HG03175 (cell line): ENCODE data around the gene TCF23.
"Not testable (repeated sequence)": the region's sequence is repeated elsewhere in the genome, so short reads cannot be mapped to it uniquely, and the experiment has no call there.

Experiments
- ATAC-seq: cut with Tn5 transposase; IDR thresholded peaks from one replicate; pipeline ENCODE4 v1.9.1; 2021; ENCODE audit warnings: mild to moderate bottlenecking, moderate library complexity; ENCODE audit not compliant: unreplicated experiment

The TCF23 gene

DNA sequence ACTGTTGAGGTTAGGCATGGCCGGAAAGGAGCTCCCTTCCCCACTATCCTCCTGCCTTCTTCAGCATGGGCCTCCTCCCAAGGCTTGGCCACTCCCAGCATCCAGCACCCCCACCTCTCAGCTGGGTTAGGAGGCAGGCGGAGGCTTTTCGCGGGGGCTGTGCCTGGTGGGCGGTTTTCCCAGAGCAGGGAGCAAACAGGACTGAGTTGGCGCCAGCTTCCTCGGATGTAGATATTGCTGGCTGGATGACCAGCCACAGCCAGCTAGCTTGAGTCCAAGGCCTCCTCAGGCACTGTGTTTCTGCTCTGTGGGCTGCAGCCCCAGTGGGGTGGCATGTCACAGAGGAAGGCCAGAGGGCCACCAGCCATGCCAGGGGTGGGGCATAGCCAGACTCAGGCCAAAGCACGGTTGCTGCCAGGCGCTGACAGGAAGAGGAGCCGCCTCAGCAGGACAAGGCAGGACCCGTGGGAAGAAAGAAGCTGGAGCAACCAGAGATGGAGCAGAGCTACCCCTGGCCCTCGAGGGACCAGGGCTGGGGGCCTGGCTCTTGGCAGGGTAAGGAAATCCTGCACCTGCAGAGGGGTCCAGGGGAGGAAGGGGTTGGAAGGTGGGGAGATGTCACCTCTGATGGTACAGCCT lies at the start of gene TCF23:
TCF23 (plus strand) TSS at position 204 of the 639 bp plus-strand sequence; CDS start at position 334, 130 bp downstream.
- no peak for ATAC-seq

DNA sequence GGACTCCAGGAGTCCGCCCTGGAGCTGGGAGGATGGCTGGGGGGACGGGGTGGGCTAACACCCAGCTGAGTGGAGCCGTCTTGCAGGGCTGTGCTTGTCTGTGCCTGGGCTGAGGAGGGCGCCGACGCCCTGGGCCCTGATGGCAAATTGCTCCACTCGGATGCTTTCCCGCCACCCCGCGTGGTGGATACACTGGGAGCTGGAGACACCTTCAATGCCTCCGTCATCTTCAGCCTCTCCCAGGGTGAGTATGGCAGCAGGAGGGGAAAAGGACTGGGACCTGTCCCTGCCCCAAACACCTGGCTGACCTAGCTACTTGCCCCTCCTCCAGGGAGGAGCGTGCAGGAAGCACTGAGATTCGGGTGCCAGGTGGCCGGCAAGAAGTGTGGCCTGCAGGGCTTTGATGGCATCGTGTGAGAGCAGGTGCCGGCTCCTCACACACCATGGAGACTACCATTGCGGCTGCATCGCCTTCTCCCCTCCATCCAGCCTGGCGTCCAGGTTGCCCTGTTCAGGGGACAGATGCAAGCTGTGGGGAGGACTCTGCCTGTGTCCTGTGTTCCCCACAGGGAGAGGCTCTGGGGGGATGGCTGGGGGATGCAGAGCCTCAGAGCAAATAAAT lies 49.4 kb upstream of the TCF23 start:
- no peak for ATAC-seq

DNA sequence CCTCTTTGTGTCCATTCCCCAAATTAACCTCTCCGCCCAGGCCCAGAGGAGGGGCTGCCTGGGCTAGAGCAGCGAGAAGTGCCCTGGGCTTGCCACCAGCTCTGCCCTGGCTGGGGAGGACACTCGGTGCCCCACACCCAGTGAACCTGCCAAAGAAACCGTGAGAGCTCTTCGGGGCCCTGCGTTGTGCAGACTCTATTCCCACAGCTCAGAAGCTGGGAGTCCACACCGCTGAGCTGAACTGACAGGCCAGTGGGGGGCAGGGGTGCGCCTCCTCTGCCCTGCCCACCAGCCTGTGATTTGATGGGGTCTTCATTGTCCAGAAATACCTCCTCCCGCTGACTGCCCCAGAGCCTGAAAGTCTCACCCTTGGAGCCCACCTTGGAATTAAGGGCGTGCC lies 48.8 kb upstream of the TCF23 start:
- ATAC-seq: no peak

DNA sequence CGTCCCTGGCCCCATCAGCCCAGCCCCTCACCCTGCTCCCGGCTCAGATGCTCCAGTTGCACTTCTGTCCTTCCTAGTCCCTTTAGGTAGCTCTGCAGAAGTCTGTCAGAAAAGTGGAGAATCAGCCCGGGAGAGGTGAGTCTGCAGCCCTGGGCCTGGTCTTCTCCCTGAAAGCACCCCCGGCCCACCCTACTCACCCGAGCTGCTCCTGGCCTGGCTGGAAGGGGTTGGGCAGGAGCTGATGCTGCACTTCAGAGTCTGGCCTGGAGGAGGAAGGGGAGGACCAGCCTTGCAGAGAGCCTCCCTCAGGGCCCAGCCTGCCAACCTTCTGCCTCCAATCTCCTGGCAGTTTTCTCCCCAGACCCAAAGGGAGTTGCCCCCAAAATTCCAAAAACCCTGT lies 46.5 kb upstream of the TCF23 start:
- ATAC-seq: no peak

DNA sequence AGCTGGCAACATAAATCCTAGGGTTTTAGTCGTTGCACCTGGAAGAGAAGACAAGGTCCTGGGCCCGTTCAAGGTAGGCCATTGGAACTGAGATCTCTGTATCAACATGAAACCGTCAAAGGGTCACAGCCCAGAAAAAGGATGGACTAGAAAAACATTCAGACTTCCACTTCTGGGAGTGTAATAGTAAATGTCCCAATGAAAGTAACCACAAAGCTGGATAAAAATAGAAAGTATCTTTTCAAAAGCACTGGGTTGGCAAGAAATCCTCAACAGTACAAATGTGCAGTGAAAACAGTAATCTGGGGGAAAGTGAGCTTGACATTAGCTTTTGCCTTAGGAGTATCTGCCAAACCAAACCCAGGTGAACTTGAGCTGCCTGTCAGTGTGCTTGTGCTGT lies 42.8 kb upstream of the TCF23 start:
- ATAC-seq: no peak

DNA sequence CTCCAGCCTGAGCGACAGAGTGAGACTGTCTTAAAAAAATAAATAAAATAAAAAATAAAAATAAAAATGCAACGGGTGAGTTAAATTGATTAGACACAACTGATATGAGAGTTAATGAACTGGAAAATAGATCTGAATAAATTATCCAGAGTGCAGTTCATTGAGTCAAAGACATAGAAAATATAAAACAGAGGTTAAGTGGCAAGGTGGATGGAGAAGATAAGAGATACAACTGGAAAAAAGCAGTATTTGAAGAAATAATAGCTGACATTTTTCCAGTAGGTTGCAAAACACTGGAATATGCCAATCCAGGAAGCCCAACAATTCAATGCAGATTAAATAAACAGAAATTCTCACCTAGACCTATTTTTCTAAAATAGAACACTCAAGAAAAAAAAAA lies 40.6 kb upstream of the TCF23 start:
- no peak for ATAC-seq

DNA sequence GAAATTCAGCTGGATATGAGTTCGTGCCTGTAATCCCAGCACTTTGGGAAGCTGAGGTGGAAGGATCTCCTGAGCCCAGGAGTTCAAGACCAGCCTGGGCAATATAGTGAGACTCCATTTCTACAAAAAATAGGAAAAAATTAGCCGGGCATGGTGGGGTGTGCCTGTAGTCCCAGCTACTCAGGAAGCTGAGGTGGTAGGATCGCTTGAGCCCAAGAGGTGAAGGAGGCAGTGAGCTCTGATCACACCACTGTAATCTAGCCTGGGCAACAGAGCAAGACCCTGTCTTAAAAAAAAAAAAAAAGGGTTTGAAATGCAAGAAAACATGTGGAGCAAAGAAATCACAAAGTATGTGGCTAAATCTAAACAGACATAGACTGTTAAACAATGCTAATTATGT lies 39.7 kb upstream of the TCF23 start:
- ATAC-seq: no peak

DNA sequence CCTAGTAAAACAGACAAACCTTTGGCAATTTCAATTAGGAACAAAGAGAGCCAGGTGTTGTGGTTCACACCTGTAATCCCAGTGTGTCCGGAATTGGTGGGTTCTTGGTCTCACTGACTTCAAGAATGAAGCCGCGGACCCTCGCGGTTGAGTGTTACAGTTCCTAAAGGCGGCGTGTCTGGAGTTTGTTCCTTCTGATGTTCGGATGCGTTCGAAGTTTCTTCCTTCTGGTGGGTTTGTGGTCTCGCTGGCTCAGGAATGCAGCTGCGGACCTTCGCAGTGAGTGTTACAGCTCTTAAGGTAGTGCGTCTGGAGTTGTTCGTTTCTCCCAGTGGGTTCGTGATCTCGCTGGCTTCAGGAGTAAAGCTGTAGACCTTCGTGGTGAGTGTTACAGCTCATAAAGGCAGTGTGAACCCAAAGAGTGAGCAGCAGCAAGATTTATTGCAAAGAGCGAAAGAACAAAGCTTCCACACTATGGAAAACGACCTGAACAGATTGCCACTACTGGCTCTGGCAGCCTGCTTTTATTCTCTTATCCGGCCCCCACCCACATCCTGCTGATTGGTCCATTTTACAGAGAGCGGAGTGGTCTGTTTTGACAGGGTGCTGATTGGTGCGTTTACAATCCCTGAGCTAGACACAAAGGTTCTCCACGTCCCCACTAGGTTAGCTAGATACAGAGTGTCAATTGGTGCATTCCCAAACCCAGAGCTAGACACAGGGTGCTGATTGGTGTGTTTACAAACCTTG lies 38.0 kb upstream of the TCF23 start:
- ATAC-seq: not testable (repeated sequence)

DNA sequence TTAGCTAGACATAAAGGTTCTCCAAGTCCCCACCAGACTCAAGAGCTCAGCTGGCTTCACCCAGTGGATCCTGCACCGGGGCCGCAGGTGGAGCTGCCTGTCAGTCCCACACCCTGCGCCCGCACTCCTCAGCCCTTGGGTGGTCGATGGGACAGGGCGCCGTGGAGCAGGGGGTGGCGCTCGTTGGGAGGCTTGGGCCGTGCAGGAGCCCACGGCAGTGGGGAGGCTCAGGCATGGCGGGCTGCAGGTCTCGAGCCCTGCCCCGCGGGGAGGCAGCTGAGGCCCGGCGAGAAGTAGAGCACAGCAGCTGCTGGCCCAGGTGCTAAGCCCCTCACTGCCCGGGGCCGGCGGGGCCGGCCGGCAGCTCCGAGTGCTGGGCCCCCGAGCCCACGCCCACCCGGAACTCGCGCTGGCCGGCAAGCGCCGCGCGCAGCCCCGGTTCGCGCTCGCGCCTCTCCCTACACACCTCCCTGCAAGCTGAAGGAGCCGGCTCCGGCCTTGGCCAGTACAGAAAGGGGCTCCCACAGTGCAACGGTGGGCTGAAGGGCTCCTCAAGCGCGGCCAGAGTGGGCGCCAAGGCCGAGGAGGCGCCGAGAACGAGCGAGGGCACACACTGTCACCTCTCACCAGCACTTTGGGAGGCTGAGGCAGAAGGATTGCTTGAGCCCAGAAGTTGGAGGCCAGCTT lies 37.3 kb upstream of the TCF23 start:
- not testable (repeated sequence) for ATAC-seq

DNA sequence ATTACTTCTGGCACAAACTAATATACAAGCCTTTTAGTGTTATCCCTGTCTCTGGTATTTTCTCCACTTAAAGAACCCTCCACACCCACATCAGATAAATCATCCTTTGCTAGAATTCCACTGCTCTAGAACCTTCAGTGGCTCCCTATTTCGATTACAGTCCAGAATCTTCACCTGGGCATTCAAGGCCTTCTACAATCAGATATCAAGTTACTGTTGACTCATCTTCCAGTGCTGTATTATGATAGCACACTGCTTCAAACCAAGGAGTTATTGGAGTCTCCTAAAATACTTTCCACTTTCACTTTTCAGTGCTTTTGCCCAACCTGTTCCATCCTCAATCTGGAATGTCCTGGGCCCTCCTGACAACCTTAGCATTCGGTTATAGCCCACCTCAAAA lies 33.3 kb upstream of the TCF23 start:
- ATAC-seq: no peak

DNA sequence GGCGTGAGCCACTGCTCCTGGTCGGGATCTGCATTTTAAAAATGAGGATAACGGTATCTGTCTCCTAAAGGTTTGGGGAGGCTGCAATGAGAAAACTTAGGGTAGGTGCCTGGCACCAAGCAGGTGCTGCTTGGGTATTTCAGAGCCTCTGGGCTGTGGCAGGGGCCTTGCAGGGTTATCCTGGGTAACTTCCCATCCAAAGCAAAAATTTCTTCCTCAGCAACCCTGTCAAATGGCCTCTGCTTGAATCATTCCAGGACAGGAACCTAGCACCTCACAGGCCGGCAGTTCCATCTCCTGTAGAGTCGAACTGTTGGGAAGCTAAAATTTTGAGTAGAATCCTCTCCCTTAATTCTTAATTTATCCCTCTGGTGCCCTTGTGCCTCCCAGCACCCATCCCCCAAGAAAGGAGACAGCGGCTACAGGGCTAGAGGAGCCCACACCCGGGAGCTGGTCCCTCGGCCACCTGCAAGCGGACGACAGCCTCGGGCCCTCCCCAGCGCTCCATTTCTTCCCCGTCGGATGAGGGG lies 30.7 kb upstream of the TCF23 start:
- ATAC-seq: no peak

DNA sequence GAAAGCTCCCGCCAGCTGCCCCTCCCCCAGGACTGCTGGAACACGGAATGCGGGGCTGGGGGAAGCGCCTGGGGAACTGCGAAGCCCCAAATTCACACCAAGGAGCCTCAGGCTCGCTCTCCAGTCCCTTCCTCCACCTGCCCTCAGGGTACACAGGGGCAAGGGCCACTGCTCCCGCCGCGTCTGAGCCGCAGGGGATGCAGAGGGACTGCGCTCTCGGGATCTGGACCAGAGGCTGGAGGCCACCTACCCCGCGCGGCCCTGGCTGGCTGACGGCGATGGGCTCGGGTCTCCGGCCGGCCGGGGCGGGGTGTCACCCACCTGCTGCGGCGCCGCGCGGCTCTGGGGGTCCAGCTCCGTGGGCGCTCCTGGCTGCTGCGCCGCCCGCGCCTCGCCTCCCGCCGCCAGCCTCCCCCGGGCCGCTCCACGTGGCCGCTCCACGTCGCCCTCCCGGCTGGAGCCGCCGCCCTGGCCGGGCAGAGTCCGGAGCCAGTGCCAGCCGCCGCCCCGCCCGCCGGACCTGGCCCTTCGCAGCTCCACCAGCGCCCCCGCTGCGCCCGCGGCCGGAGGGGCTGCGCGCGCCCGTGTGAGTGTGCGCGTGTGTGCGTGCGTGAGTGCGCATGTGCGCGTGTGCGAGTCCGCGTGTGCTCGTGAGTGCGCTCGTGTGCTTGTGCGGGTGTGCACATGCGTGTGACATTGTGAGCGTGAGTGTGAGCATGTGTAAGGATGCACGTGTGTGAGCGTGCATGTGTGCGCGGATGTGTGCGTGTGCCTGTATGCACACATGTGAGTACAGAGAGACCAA lies 30.1 kb upstream of the TCF23 start, which contains the start of gene CGREF1:
CGREF1 (minus strand) TSS at position 604 of the 805 bp plus-strand sequence. CDS start 14,762 bp downstream, outside the sequence.
- no peak for ATAC-seq

DNA sequence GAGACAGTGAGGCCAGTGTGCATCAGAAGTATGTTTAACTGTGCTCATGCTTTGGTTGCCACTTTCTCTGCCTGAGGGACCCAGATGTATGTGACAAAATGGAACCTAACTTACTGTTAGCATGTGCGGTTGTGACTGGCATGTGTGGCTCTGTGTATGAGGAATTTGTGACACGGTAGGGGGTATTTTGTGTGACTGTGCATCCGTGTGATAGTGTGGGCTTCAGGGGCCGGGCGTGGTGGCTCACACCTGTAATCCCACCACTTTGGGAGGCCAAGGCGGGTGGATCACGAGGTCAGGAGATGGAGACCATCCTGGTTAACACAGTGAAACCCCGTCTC lies 29.5 kb upstream of the TCF23 start:
- not testable (repeated sequence) for ATAC-seq

DNA sequence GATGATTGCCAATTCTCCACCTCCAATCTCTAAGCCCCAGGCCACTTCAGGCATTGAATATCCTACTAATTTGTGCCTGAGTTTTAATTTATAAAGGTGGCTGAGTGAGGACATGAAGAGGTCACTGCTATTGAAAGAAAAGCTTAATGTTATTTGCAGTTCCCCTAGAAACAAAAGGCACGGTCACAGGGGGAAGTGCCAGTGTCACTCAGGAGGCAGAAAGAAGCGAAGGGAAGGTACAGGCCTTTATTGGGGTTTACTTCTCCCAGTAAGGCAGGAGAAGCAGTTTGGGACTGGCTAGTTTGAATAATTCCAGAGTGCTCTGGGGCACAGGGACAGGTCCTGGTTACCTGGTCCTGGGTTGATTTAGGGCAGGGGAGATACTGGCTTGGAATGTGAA lies 26.9 kb upstream of the TCF23 start:
- no peak for ATAC-seq

DNA sequence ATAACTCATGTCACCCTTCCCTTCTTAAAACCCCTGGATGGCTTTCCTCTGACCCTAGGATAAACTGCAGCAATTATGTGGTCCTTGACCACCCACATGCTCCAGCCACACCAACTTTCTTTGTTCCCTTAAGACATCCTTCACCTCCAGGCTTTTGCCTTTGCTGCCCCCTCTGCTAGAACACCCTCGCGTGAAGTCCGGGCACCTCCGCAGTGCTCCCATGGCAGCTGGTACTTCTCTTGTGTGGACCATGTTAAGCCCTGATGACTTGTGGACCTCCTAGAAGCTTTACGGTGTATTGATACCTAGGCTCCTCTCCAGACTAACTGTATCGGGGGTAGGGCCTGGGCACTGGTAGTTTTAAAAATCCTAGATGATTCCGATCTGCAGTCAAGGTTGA lies 26.0 kb upstream of the TCF23 start:
- ATAC-seq: no peak

DNA sequence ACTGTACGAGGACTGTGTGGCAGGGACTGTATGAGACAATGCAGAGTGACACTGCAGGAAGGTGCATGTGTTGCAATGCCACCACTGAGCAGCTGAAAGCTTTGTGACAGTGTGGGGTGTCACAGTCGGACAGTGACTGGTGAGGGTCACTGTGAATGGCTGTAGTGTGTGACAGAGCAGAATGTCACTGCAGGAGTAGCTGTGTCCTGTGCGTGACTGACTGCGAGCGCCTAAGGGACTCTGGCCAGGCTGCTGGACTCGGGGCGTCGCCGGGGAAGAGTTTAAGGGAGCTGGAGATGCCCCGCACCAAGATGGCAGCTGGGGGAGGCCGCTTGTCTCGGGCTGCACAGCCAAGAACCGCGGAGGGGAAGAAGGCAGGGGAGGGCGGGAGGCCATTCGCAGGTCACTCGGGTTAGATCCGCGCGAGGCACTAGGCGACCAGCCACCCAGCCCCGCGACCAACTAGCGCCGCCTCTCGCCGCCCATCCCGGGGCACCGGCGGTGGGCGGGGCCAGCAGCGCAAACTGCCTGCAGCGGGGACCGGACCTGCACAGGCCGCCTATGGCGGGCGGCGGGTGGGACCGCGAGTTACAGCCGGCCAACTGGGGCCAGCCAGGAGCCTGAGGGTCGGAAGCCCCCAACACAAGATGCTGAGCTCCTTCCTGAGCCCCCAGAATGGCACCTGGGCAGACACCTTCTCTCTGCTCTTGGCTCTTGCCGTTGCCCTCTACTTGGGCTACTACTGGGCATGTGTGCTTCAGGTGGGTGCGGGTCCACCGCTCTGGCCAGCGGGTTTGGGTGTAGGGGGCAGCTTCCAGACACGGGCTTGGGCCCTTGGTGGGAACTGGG lies 25.3 kb upstream of the TCF23 start, which contains the start of gene ABHD1:
ABHD1 (plus strand) TSS at position 514 of the 849 bp plus-strand sequence; CDS start at position 648, 134 bp downstream.
- ATAC-seq: no peak

DNA sequence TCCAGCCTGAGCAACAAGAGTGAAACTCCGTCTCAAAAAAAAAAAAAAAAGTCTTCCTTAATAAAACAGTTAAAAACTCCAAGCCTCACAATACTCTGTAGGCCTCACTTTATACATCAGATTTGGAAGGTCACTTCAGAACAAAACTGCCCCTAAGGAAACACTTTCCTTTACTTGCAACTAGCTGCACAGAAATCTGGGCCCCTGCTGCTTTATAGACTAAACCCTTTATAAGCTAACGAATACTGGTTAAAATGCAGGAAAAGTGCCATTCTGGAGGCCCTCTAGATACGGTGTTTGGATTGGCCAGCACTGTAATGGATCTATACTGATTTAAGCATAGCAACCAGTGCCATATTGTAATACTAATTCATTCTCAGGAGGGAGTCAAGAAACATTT lies 23.7 kb upstream of the TCF23 start:
- no peak for ATAC-seq

DNA sequence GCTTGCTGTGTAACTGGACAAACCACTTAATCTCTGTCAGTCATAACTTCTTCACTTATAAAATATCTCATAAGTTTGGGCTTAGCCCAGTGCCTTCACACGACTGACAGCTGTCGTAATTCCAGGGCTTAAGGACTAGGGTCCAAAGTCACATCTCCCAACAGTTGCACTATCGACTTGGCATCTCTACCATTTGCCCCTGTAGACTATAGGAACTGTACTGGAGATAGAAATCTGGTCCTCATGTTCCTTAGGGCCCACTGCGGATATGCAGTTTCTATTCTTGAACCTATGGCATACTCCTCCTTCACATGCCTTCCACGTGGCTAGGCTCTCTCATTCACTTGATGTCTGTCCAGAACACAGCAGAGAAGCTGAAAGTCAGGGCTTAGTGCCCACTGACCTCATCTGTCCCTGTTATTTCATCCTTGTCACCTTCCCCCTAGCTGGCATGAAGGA lies 22.5 kb upstream of the TCF23 start:
- ATAC-seq: no peak
